HEK293T (cell line): ENCODE measurements around the gene IFNA8.

Source experiments
- ARNT ChIP-seq: fragments of 450-650 bp; IDR thresholded peaks from 2 replicates; pipeline ENCODE4 v1.6.1; 2017; ENCODE audit warnings: mild to moderate bottlenecking
- BHLHE40 ChIP-seq: fragments of 450-650 bp; IDR thresholded peaks from 2 replicates; pipeline ENCODE4 v1.6.1; 2016; ENCODE audit warnings: mild to moderate bottlenecking, moderate library complexity, borderline replicate concordance
- CTBP1 ChIP-seq: fragments of 450-650 bp; IDR thresholded peaks from 2 replicates; pipeline ENCODE4 v1.6.1; 2016; ENCODE audit warnings: borderline replicate concordance
- FOXM1 ChIP-seq: fragments of 450-650 bp; IDR thresholded peaks from 2 replicates; pipeline ENCODE4 v1.6.1; 2017; ENCODE audit warnings: mild to moderate bottlenecking, borderline replicate concordance
- LEF1 ChIP-seq: fragments of 450-650 bp; IDR thresholded peaks from 2 replicates; pipeline ENCODE4 v1.6.1; 2017; ENCODE audit warnings: mild to moderate bottlenecking, borderline replicate concordance
- SUZ12 ChIP-seq: fragments of 450-650 bp; IDR thresholded peaks from 2 replicates; pipeline ENCODE4 v1.6.1; 2016; ENCODE audit warnings: mild to moderate bottlenecking
- TARDBP ChIP-seq: fragments of 450-650 bp; IDR thresholded peaks from 2 replicates; pipeline ENCODE4 v1.6.1; 2016

GRCh38 chr9:21450733-21451394, 41.9 kb downstream of the IFNA8 start:
- TF ChIP-seq CTBP1 (no peak), ARNT (no peak), BHLHE40 (no peak), SUZ12 (no peak), TARDBP (no peak), LEF1 (no peak), FOXM1 (no peak)
